Measurements from ENCODE around the gene EXTL1. TPM values are rescaled to one million over a fixed set of nuclear protein-coding genes. Genes with fewer than 3 reads are reported as not detected.

The EXTL1 gene
- total and polyA plus RNA-seq, 2 of the 4 experiments (the other 2 are of a cell fraction), result 0.90 to 5.2 TPM

Small RNAs within 50 kb of the gene (microRNA-seq; reads per million reads assigned to microRNA genes)
- gene RF00283 (ENCODE audit: insufficient read depth, insufficient read length), result not detected
- gene RF00492 (ENCODE audit: insufficient read depth, insufficient read length), result not detected

Small RNAs within 50 kb of the gene (small RNA-seq; reads per million reads assigned to genes)
- gene RF00283, result 0 reads per million in 5 experiments
- gene RF00492, result 0 reads per million in 5 experiments

Other genes with a start within 250 kb of the EXTL1 start
- gene SELENON, start 221.6 kb upstream of the EXTL1 start, total RNA-seq (2012; rRNA removed), result 9.1 and 10.0 TPM in 2 replicates
- gene SELENON, start 221.6 kb upstream of the EXTL1 start, polyA plus RNA-seq (2012; rRNA removed), result 86.4 and 114 TPM in 2 replicates
- 57.2 and 69.7 TPM in 2 replicates for gene MTFR1L, start 201.8 kb upstream of the EXTL1 start, total RNA-seq (2012; rRNA removed)
- 69.1 and 80.0 TPM in 2 replicates for gene MTFR1L, start 201.8 kb upstream of the EXTL1 start, polyA plus RNA-seq (2012; rRNA removed)
- gene AUNIP, start 162.3 kb upstream of the EXTL1 start, total RNA-seq (2012; rRNA removed), result 3.9 and 5.0 TPM in 2 replicates
- 2.2 and 2.4 TPM in 2 replicates for gene AUNIP, start 162.3 kb upstream of the EXTL1 start, polyA plus RNA-seq (2012; rRNA removed)
- gene PAQR7, start 146.1 kb upstream of the EXTL1 start, total RNA-seq (2012; rRNA removed), result 8.3 and 9.0 TPM in 2 replicates
- 12.0 and 12.9 TPM in 2 replicates for gene PAQR7, start 146.1 kb upstream of the EXTL1 start, polyA plus RNA-seq (2012; rRNA removed)
- gene STMN1, start 115.4 kb upstream of the EXTL1 start, total RNA-seq (2012; rRNA removed), result 93.0 and 194 TPM in 2 replicates
- 179 and 273 TPM in 2 replicates for gene STMN1, start 115.4 kb upstream of the EXTL1 start, polyA plus RNA-seq (2012; rRNA removed)
- 11.9 and 12.2 TPM in 2 replicates for gene PAFAH2, start 23.7 kb upstream of the EXTL1 start, total RNA-seq (2012; rRNA removed)
- 7.2 and 8.3 TPM in 2 replicates for gene PAFAH2, start 23.7 kb upstream of the EXTL1 start, polyA plus RNA-seq (2012; rRNA removed)
- gene SLC30A2, start 24.3 kb downstream of the EXTL1 start, total RNA-seq (2012; rRNA removed), result not detected in 2 replicates
- not detected in 2 replicates for gene SLC30A2, start 24.3 kb downstream of the EXTL1 start, polyA plus RNA-seq (2012; rRNA removed)
- not detected in 2 replicates for gene TRIM63, start 45.9 kb downstream of the EXTL1 start, total RNA-seq (2012; rRNA removed)
- not detected in 2 replicates for gene TRIM63, start 45.9 kb downstream of the EXTL1 start, polyA plus RNA-seq (2012; rRNA removed)
- gene PDIK1L, start 90.0 kb downstream of the EXTL1 start, total RNA-seq (2012; rRNA removed), result 3.0 and 5.8 TPM in 2 replicates
- 1.2 and 1.4 TPM in 2 replicates for gene PDIK1L, start 90.0 kb downstream of the EXTL1 start, polyA plus RNA-seq (2012; rRNA removed)
- gene FAM110D, start 137.3 kb downstream of the EXTL1 start, total RNA-seq (2012; rRNA removed), result not detected in 2 replicates
- not detected in 2 replicates for gene FAM110D, start 137.3 kb downstream of the EXTL1 start, polyA plus RNA-seq (2012; rRNA removed)
- not detected in 2 replicates for gene C1orf232, start 147.2 kb downstream of the EXTL1 start, total RNA-seq (2012; rRNA removed)
- gene C1orf232, start 147.2 kb downstream of the EXTL1 start, polyA plus RNA-seq (2012; rRNA removed), result not detected in 2 replicates
- 22.2 and 22.8 TPM in 2 replicates for gene ZNF593, start 148.1 kb downstream of the EXTL1 start, total RNA-seq (2012; rRNA removed)
- 57.7 and 78.6 TPM in 2 replicates for gene ZNF593, start 148.1 kb downstream of the EXTL1 start, polyA plus RNA-seq (2012; rRNA removed)
- not detected in 2 replicates for gene ZNF593OS, start 150.1 kb downstream of the EXTL1 start, total RNA-seq (2012; rRNA removed)
- not detected in 2 replicates for gene ZNF593OS, start 150.1 kb downstream of the EXTL1 start, polyA plus RNA-seq (2012; rRNA removed)
- gene CNKSR1, start 155.7 kb downstream of the EXTL1 start, total RNA-seq (2012; rRNA removed), result 0.28 TPM in 1 of 2 replicates, not detected in the other
- 0.30 and 0.43 TPM in 2 replicates for gene CNKSR1, start 155.7 kb downstream of the EXTL1 start, polyA plus RNA-seq (2012; rRNA removed)
- not detected in 2 replicates for gene CATSPER4, start 168.8 kb downstream of the EXTL1 start, total RNA-seq (2012; rRNA removed)
- gene CATSPER4, start 168.8 kb downstream of the EXTL1 start, polyA plus RNA-seq (2012; rRNA removed), result not detected in 2 replicates
- 11.1 and 11.5 TPM in 2 replicates for gene CEP85, start 212.4 kb downstream of the EXTL1 start, total RNA-seq (2012; rRNA removed)
- 11.2 and 11.8 TPM in 2 replicates for gene CEP85, start 212.4 kb downstream of the EXTL1 start, polyA plus RNA-seq (2012; rRNA removed)

All from IMR-90 (cell line).